ENCODE measurements around the gene BMPR2. TPM values are rescaled to one million over a fixed set of nuclear protein-coding genes. Genes with fewer than 3 reads are reported as not detected.
A peak's percentile ranks its signal among the peaks of the same experiment; 100 is the strongest.

Gene BMPR2
- polyA plus RNA-seq, 1 donor from 2014 or later: 4.7 TPM

DNA sequence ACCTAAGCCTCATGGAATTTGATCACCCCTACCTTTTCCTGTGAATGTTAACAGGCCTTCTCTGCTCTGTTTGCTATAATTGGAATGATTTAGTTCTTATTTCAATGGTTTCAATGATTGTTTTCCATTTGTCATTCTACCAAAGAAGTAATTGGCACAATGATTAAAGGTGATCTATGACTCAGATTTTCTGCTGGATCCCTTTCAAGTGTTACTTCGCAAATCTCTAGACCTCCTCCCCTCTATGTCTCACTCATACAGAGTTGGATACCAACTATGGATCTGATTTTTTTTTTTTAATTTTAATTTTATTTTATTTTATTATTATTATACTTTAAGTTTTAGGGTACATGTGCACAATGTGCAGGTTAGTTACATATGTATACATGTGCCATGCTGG lies 229.0 kb downstream of the BMPR2 start:
- H3K27me3 Mint-ChIP-seq: no peaks in the 10 kb centered on the region
- peaks cover 30 to 31% (median 30%) of the 10 kb centered on the region in 3 donors for H3K4me1 Mint-ChIP-seq
- H3K36me3 Mint-ChIP-seq: peaks cover 2% of the 10 kb centered on the region
- peak overlapping the region in 2 of 3 donors; percentile 4 to 67 for H3K27ac Mint-ChIP-seq
- no peaks in the 10 kb centered on the region for H3K9me3 Mint-ChIP-seq
- no peak overlapping the region for H3K4me3 Mint-ChIP-seq

DNA sequence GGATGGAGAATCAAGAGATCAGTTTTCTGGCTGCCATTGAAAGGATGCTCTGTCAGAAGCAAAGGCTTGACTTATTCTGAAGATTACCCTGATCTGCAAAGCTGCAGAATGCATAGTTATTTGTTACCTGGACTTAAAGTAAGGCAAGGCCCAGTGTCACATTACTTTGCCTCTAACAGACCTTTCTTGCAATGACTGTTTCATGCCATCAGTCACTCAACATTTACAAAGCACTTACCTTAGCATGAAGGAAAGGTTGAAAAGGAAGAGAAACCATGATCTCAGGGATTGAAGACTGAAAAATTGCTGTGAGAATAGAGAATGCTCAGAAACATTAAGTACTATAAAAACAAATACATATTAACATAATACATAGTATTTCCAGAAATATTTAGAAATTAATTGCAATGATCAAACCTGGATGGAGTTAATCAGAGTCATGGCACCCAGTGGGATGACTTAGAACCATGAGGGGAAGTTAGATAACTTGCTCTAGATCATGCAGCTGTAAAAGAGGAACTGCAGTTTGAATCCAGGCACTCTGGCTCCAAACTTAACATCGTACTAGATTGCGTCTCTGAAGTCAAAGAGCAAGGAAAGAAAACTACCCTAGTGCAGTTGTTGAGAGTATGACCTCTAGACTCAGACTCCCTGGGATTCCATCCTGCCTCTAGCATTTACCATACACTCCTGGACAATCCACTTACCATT lies 232.2 kb downstream of the BMPR2 start:
- peaks cover 2% of the 10 kb centered on the region for H3K36me3 Mint-ChIP-seq
- peak overlapping the region; percentile 16 to 85 (median 33) for H3K27ac Mint-ChIP-seq
- H3K4me1 Mint-ChIP-seq: peaks cover 33 to 34% (median 33%) of the 10 kb centered on the region in 3 donors
- H3K9me3 Mint-ChIP-seq: no peaks in the 10 kb centered on the region
- no peaks in the 10 kb centered on the region for H3K27me3 Mint-ChIP-seq
- H3K4me3 Mint-ChIP-seq: peak overlapping the region in 3 of 4 donors; percentile 27 to 88 (median 86)

DNA sequence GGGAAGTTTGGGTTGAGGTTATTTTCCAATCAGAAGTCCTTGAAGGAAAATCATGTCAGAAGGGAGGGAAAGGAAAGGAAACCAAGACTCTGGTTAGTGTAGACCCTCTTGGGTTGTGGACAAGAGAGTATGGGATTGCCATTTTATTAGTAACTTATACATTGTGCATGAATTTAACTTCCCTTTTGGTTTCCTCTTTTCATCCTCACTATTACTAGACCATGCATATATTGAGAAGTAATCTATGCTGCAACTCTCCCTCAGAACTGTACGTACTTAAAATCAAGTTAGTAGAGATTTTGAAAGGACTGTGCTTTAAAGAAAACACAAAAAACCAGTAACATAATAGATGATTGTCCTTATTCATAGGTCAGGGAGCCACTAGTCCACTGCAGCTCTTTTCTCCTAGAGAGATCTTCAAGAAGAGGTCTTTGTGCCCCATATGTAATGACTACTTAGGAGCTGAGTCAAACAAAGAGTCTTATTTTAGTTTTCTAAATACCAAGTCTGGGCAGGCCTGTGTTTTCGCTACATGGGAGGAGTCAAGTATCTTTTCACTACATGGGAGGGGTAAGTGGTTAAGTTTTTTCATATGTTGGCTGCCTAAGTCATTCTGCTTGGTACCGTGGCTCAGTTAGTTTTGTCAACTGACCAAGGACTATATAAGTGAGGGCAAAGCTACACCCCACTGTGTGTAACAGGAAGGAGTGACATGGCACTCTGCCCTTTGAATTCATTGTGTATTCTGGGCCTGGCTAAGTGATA lies 233.4 kb downstream of the BMPR2 start:
- Mint-ChIP-seq H3K9me3 (no peaks in the 10 kb centered on the region), H3K27me3 (no peaks in the 10 kb centered on the region), H3K4me3 (peak overlapping the region; percentile 2 to 83 (median 46)), H3K36me3 (peaks cover 2% of the 10 kb centered on the region), H3K27ac (peak overlapping the region; percentile 44 to 80 (median 45)), H3K4me1 (peaks cover 28 to 31% (median 30%) of the 10 kb centered on the region in 3 donors)

DNA sequence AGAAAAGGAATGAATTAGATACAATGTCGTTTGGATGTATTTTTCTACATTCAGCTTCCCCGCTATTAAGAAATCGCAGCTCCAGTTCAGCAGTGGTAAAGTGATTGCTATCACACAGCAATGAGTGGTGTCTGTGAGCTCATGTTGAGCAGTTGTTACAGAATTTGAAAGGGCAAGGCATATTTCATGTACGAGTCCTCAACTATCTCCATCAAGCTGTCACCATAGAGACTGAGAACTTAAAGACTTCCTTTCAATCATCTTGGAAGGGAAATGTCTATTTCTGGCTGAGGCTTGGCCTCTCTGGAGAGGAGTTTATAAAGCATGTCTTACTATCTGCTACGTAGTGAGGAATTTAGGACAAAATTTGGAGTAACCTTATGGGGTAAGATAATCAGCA lies 234.3 kb downstream of the BMPR2 start:
- Mint-ChIP-seq H3K27ac (peak overlapping the region in 1 of 3 donors; percentile 45), H3K9me3 (no peaks in the 10 kb centered on the region), H3K36me3 (no peaks in the 10 kb centered on the region), H3K27me3 (no peaks in the 10 kb centered on the region), H3K4me3 (peak overlapping the region in 1 of 4 donors; percentile 83), H3K4me1 (peaks cover 24% of the 10 kb centered on the region in 3 donors)

DNA sequence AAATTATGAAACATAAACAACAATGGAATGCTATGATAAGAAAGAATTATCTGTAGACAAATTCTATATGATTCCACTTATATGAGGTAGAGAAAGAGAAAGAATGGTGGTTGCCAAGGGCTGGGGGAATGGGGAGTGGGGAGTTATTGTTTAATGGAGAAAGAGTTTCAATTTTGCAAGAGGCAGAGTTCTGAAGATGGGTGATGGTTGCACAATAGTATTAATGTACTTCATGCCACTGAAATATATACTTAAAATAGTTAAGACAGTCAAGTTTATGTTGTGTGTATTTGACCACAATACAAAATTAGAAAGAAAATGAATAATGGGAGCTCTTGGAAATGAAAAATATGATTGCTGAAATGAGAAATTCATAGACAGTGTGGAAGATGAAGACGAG lies 236.0 kb downstream of the BMPR2 start:
- Mint-ChIP-seq H3K4me3 (no peak overlapping the region), H3K4me1 (peaks cover 24% of the 10 kb centered on the region in 3 donors), H3K27me3 (no peaks in the 10 kb centered on the region), H3K27ac (no peak overlapping the region), H3K9me3 (no peaks in the 10 kb centered on the region), H3K36me3 (no peaks in the 10 kb centered on the region)

DNA sequence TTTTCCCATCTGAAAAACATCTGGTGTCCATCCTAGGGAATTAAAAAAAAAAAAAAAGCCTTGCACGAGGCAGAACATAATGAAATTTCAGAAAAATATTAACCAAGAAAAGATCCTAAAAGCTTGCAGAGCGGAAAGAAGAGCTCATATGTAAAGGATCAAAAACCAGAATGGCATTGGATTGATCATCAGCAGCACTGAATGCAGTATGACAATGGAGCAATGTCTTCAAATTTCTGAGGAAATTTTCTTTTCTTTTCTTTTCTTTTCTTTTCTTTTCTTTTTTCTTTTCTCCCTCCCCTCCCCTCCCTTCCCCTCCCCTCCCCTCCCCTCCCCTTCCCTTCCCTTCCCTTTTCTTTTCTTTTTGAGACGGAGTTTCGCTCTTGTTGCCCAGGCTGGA lies 237.4 kb downstream of the BMPR2 start:
- Mint-ChIP-seq H3K27me3 (no peaks in the 10 kb centered on the region), H3K27ac (no peak overlapping the region), H3K4me3 (no peak overlapping the region), H3K4me1 (peaks cover 18 to 19% (median 19%) of the 10 kb centered on the region in 3 donors), H3K9me3 (no peaks in the 10 kb centered on the region), H3K36me3 (no peaks in the 10 kb centered on the region)

Other genes with a start within 250 kb of the BMPR2 start
- 138 TPM for gene SUMO1, start 137.7 kb upstream of the BMPR2 start, polyA plus RNA-seq
- gene NOP58, start 110.6 kb upstream of the BMPR2 start, polyA plus RNA-seq: 111 TPM